IgD-negative memory B cell (primary cell): ENCODE data around the gene CTNNA2. TPM values are rescaled to one million over a fixed set of nuclear protein-coding genes. Genes with fewer than 3 reads are reported as not detected.

Experiments
- H3K27ac Mint-ChIP-seq, 3 donors: one replicate each; pipeline ENCODE4 v1.8.0; 2020 to 2022; ENCODE audit warnings: mild to moderate bottlenecking in 3 of 3, mixed read lengths in 3 of 3, moderate library complexity in 1 of 3
- H3K27me3 Mint-ChIP-seq: one replicate; pipeline ENCODE4 v1.8.0; 2021; ENCODE audit warnings: mixed read lengths
- H3K36me3 Mint-ChIP-seq: one replicate; pipeline ENCODE4 v1.8.0; 2020; ENCODE audit warnings: mild to moderate bottlenecking, mixed read lengths
- H3K4me1 Mint-ChIP-seq, 3 donors: one replicate each; pipeline ENCODE4 v1.8.0; 2020 to 2022; ENCODE audit warnings: mixed read lengths in 3 of 3, mild to moderate bottlenecking in 1 of 3
- H3K4me3 Mint-ChIP-seq, 4 donors: one replicate each; pipeline ENCODE4 v1.8.0; 2020 to 2022; ENCODE audit warnings: mild to moderate bottlenecking in 4 of 4, mixed read lengths in 4 of 4, moderate library complexity in 3 of 4
- H3K9me3 Mint-ChIP-seq, 3 donors: one replicate each; pipeline ENCODE4 v1.8.0; 2020 to 2021; ENCODE audit warnings: mixed read lengths in 3 of 3, mild to moderate bottlenecking in 1 of 3
- polyA plus RNA-seq: library from polyadenylated mRNA; unstranded; fragments of 300-500 nt; fragmentation: Illumina TruSeq; gene quantifications from one replicate; pipeline ENCODE4 v1.2.3, GENCODE V29; 2021

The CTNNA2 gene
- polyA plus RNA-seq, 1 donor from 2014 or later: not detected

DNA sequence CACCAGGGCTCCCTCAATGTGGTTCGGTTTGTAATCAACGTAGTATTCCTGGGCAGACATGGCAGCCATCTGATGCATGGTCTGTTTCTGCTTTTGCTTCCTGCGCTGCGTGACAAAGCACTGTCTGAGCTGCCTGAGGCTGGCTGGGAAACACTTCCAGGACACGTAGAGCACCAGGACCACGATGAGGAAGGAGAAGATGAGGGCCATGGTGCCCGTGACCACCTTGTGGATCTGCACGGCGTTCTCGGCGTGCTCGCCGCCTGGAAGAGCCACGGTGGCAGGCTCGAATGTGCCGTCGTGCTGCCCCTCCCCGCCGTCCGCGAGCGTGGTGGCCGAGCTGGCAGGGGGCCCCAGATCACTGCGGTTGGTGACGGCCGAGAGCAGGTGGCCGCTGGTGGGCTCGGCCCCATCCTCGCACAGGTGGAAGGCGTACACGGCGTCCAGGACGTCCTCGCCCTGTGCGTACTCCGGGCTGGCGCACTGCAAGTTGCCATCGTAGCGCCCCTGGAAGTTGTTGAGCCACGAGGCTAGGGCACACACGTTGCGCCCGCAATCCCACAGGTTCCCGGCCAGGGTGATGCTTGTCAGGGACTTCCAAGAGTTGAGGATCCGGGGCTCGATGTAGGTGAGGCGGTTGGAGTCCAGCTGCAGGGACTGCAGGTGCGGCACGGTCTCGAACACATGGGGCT lies 789.6 kb downstream of the CTNNA2 start:
- Mint-ChIP-seq H3K4me3 (peak overlapping the region in 1 of 4 donors; percentile 39), H3K36me3 (no peaks in the 10 kb centered on the region), H3K9me3 (peaks cover 1 to 3% (median 2%) of the 10 kb centered on the region in 3 donors), H3K4me1 (no peaks in the 10 kb centered on the region), H3K27ac (no peak overlapping the region), H3K27me3 (peaks cover 23% of the 10 kb centered on the region)

DNA sequence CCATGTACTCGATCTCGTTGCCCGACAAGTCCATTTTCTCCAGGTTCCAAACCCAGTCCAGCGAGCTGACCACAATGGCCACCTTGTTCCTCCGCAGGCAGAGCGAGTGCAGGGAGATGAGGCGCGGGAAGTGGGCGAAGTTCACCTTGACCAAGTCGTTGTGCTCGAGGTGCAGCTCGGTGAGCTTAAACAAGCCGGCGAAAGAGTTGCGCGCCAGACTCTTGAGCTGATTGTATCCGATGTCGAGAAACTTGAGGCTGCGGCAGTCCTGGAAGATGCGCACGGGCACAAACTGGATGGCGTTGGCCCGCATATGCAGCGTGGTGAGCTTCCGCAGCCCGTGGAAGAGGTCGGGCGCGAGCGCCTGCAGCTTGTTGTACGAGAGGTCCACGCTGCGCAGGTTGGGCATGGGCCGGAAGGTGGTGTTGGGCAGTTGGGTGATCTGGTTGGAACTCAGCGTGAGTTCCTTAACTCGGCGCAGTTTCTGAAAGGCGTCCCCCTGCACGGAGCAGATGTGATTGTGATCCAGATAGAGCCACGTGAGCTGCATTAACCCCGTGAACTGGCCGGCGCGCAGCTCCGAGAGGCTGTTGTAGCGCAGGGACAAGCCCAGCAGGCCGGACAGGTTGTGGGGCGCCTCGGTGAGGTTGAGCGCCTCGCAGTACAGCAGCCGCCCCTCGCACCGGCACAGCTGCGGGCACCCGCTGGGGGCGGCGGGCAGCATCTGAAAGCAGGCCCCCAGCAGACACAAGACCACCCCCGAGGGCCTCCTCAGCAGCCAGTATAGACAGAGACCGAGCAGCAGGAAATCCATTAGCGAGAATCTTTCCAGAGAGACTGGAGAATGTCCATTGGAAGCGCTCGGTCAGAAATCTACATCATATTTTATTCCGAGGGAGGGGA lies 790.4 kb downstream of the CTNNA2 start:
- H3K9me3 Mint-ChIP-seq: peaks cover 1 to 6% (median 2%) of the 10 kb centered on the region in 3 donors
- H3K36me3 Mint-ChIP-seq: no peaks in the 10 kb centered on the region
- no peaks in the 10 kb centered on the region for H3K4me1 Mint-ChIP-seq
- peaks cover 23% of the 10 kb centered on the region for H3K27me3 Mint-ChIP-seq
- no peak overlapping the region for H3K4me3 Mint-ChIP-seq
- peak overlapping the region in 1 of 3 donors; percentile 35 for H3K27ac Mint-ChIP-seq

DNA sequence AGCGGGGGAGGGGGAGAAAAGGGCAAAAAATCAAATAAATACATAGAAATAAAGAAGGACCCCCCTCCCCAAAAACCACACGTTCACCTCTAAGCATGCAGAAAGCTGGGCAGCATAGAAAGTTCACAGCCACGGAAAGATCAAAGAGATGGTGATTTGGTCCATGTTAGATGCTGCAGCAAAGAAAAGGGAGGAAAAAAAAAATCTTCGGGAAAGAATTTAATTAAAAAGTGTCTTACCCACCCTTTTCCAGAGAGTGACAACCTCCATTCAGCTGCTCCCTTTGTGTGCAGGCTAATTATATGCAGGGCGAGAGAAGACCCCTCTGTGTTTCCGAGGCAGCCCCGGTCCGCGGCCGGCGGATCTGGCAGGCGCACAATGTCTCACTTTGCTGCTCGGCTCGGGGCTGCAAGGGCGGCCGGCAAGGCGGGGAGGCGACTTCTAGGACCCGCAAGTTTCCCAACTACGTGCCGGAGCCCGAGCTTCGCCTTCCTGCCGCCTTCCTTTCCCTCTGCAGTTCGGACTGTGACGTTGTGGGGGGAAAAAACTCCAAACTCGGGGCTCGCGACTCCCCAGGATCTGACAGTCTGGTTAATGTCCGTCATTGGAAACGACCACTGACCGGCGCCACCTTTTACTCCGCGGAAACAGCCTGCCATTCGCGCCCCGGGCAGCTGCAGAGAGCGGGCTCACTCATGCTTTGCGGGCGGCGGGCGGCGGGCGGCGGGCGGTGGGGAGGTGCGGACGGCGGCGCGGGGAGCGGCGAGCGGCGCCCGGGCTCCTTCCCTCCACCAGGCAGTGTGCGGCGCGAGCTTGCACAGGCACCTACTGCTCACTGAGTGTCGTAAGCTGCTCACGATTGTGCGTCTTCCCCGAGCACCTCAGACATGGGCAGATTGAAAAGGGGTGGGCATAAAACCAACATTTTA lies 791.3 kb downstream of the CTNNA2 start, which contains the start of gene LRRTM1:
TSS of gene LRRTM1 (minus strand) at position 844 of the 929 bp plus-strand sequence. CDS start 933 bp downstream, outside the sequence.
- H3K9me3 Mint-ChIP-seq: peaks cover 1 to 6% (median 2%) of the 10 kb centered on the region in 3 donors
- H3K27me3 Mint-ChIP-seq: peaks cover 23% of the 10 kb centered on the region
- no peaks in the 10 kb centered on the region for H3K36me3 Mint-ChIP-seq
- H3K4me1 Mint-ChIP-seq: no peaks in the 10 kb centered on the region
- H3K4me3 Mint-ChIP-seq: no peak within 1 kb of the TSS
- no peak within 1 kb of the TSS for H3K27ac Mint-ChIP-seq

DNA sequence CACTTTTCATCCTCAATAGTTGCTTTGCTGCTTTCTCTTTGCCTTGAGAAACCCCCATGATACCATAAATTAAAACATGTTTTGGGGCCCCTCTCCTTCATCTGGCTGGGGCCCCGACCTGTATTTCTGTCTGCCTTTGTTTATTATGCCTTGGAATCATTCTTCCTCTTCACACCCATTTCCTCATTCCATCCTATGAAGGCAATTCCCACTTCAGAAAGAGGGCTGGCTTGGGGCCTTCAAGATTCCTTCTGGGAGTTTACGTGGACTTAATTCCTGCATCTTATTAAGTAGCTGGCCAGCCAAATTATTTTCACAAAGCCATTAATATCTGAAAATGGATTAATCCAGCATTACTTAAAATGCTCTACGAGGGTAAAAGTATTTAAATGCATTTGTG lies 798.5 kb downstream of the CTNNA2 start:
- H3K9me3 Mint-ChIP-seq: peaks cover 0 to 13% (median 5%) of the 10 kb centered on the region in 3 donors
- no peaks in the 10 kb centered on the region for H3K36me3 Mint-ChIP-seq
- H3K4me1 Mint-ChIP-seq: no peaks in the 10 kb centered on the region
- no peak overlapping the region for H3K4me3 Mint-ChIP-seq
- peaks cover 1% of the 10 kb centered on the region for H3K27me3 Mint-ChIP-seq
- H3K27ac Mint-ChIP-seq: no peak overlapping the region

DNA sequence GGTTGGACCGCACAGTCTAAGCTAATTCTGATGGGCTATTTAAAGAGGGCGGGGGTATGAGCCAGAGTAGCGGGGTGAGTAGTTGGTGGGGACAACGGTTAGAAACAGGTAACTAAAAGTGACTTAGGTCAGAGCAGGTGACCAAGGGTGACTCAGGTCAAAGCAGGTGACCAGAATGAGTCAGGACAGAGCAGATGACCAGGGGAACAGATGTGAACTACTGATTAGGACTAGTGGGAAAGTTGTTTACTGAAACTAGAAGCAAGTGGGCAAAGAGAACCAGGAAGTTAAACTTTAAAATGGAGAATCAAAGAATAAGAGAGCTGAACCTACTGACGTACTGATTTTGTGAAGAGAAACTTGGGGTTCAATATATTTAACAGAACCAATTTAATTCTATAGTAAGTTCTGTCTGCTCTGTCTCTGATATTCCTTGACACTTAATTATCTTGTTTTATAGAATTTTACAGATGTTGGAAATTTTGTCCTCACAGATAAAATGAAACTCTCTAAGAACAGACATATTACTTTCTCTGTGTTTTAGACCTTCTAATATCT lies 799.5 kb downstream of the CTNNA2 start:
- Mint-ChIP-seq H3K9me3 (peaks cover 0 to 11% (median 5%) of the 10 kb centered on the region in 3 donors), H3K27me3 (no peaks in the 10 kb centered on the region), H3K36me3 (no peaks in the 10 kb centered on the region), H3K4me1 (no peaks in the 10 kb centered on the region), H3K4me3 (no peak overlapping the region), H3K27ac (no peak overlapping the region)

DNA sequence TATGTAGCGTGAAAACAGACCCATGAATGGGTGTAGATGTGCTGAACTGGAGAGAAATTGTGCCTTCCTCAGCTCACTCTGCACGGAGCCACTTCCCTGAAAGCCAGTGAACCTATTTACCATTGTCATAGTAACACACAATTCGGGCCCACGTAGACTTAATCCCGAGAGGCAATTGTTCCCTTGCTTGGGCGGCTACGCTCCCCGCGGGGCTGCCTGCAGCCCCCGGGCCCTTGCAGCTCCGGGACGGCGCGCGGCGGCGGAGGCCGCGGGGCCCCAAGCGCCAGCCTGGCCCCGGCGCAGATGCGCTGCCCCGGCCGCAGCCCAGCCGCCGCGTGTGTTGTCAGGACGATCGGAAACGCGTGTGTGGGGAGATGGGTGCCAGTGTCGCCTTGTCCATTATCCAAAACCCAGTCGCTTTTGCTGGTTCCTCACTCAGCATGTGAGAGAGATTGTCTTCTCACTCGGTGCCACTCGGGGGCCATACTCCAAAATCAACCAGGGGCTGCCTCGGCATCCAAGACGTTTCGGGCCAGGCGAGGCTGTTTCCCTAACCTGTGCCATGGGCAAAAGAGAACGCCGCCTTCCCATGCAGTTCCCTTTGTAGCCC lies 809.6 kb downstream of the CTNNA2 start:
- Mint-ChIP-seq H3K4me1 (no peaks in the 10 kb centered on the region), H3K27ac (no peak overlapping the region), H3K4me3 (no peak overlapping the region), H3K9me3 (peaks cover 0 to 1% (median 0%) of the 10 kb centered on the region in 3 donors), H3K36me3 (no peaks in the 10 kb centered on the region), H3K27me3 (no peaks in the 10 kb centered on the region)

DNA sequence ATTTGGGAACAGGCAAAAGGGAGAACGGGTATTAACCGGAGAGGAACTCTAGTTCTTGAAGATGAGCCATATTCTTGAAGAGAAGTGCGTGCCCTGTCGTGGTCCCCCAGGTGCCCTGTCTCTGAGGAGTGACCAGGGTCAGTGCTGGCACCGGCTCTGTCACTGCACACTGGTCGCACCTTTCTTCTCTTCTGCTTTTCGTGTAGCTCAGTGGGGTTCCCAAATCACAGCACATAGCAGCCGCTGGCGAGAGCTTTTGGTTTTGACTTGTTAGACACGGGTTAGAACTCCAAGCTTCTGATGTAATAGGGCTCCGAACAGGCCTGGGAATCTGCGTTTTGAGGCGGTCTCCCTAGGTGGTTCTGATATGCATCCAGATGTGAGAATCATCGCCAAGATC lies 810.1 kb downstream of the CTNNA2 start:
- Mint-ChIP-seq H3K27me3 (no peaks in the 10 kb centered on the region), H3K4me3 (no peak overlapping the region), H3K27ac (no peak overlapping the region), H3K9me3 (peaks cover 0 to 1% (median 0%) of the 10 kb centered on the region in 3 donors), H3K36me3 (no peaks in the 10 kb centered on the region), H3K4me1 (no peaks in the 10 kb centered on the region)

DNA sequence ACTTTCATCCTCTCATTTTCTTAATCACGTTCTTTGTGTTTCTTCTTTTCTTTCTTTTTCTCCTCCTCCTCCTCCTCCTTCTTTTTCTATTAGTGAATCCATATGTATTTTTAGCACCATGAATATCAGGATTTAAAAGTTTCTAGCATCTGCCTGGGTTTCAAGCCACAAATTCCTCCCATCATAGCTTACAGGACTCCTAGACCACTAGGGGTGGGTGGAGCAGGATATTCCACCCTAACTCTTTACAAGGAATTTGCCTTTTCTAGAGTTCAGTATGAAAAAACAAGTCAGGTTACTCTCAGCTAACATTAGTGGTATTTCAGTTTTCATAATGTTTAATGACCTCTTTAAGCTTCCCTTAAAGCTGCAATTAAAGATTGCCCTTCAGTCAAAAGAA lies 810.8 kb downstream of the CTNNA2 start:
- Mint-ChIP-seq H3K36me3 (no peaks in the 10 kb centered on the region), H3K27ac (no peak overlapping the region), H3K27me3 (no peaks in the 10 kb centered on the region), H3K9me3 (peaks cover 0 to 1% (median 0%) of the 10 kb centered on the region in 3 donors), H3K4me1 (no peaks in the 10 kb centered on the region), H3K4me3 (no peak overlapping the region)

DNA sequence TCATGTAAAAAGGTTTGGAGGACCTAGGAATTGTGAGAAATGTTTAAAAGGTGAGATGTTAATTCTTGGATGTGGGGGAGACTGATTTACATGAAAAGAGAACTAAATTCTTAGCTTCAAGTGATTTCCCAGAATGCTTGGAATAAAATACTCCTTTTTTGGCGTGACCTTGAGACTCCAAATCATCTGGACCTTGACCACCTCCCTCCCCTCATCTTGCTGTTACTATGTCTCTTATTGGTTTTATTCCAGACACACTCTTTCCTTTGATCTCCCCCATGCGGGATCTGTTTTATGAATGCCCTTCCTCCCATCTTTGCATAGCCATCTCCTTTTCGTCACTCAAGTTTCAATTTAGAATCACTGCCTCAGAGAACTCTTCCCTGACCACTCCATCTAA lies 811.7 kb downstream of the CTNNA2 start:
- no peaks in the 10 kb centered on the region for H3K27me3 Mint-ChIP-seq
- no peak overlapping the region for H3K27ac Mint-ChIP-seq

DNA sequence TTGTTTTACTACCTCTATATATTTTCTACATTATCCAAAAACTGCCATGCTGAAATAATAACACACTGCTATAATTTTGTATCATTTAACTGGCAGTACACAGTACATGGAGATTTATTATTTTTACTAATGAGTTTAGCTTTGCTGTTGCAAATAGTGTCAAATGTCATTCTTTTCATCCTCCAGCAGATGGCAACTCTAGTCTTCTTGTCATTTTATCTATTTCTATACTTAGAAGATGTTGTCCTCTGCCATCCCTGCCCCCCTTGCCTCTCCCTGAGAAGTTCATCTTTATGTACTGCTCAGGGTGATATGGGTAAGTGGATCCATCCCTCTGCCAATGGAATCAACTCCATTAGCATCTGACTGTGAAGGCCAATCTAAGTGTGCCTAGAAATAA lies 813.4 kb downstream of the CTNNA2 start:
- peaks cover 2% of the 10 kb centered on the region for H3K36me3 Mint-ChIP-seq
- no peak overlapping the region for H3K27ac Mint-ChIP-seq
- H3K4me3 Mint-ChIP-seq: no peak overlapping the region
- no peaks in the 10 kb centered on the region for H3K27me3 Mint-ChIP-seq
- peaks cover 0 to 3% (median 0%) of the 10 kb centered on the region in 3 donors for H3K9me3 Mint-ChIP-seq
- no peaks in the 10 kb centered on the region for H3K4me1 Mint-ChIP-seq

More for the DNA sequence above, 811.7 kb downstream of the CTNNA2 start:
- H3K9me3 Mint-ChIP-seq: peaks cover 0 to 3% (median 0%) of the 10 kb centered on the region in 3 donors
- no peaks in the 10 kb centered on the region for H3K36me3 Mint-ChIP-seq
- H3K4me1 Mint-ChIP-seq: no peaks in the 10 kb centered on the region
- H3K4me3 Mint-ChIP-seq: no peak overlapping the region

DNA sequence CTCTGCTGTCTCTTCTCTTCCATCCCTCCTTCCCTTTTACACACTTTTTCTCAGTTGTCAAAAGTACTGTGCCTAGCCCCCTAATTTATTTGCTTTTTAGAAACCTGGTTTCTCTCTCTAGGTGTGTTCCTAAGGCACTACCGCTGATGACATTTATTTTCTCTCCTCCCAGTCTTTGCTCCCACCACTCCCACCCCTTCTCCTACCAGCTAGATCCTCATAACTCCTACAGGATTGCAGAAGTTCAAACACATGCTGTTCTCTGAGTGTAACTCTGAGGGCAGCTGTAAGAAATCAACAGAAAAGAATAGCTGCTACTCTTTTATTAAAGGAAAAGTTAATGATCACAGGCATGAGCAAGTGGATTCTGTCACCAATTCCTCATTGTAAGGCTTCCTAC lies 814.0 kb downstream of the CTNNA2 start:
- Mint-ChIP-seq H3K36me3 (peaks cover 2% of the 10 kb centered on the region), H3K9me3 (peaks cover 0 to 3% (median 0%) of the 10 kb centered on the region in 3 donors), H3K4me3 (no peak overlapping the region), H3K27me3 (no peaks in the 10 kb centered on the region), H3K4me1 (no peaks in the 10 kb centered on the region), H3K27ac (no peak overlapping the region)

DNA sequence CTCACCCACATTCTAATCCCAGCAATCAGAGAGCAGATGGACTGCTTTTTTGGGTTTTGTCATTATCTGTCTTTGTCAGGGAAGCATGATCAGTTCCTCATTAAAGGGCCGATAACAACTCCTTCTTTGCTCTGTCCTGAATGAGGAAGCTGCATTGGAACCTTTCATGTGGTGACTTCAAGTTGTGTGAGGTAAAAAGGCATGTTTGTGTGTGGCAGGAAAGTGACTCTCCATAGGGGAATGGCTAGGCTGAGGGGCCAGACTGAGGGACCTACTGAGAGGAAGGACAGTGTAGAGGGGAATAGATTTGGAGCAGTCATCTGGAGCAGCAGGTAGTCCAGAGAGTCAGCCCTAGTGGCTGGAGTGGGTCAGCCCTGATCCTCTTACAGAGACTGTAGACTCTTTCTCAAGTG lies 815.3 kb downstream of the CTNNA2 start:
- H3K9me3 Mint-ChIP-seq: peaks cover 0 to 3% (median 2%) of the 10 kb centered on the region in 3 donors
- H3K27ac Mint-ChIP-seq: no peak overlapping the region
- H3K4me3 Mint-ChIP-seq: no peak overlapping the region
- no peaks in the 10 kb centered on the region for H3K27me3 Mint-ChIP-seq
- no peaks in the 10 kb centered on the region for H3K4me1 Mint-ChIP-seq
- H3K36me3 Mint-ChIP-seq: peaks cover 2% of the 10 kb centered on the region

DNA sequence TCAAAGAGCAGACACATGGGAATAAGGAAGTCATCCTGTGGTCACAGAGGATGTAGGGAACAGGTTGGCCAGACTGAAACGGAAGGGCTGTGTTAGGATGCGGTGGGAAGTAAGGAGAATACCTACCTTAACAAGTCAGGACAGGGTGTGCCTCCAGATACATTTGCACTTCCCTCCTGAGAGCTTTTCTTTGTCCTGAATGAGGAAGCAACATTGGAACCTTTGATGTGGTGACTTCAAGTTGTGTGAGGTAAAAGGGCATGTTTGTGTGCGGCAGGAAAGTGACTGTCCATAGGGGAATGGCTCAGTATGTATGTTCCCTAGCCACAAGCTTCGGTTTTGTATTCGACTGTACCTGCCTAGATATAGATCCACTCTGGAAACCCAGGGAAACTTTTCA lies 816.6 kb downstream of the CTNNA2 start:
- peaks cover 2% of the 10 kb centered on the region for H3K36me3 Mint-ChIP-seq
- H3K27me3 Mint-ChIP-seq: no peaks in the 10 kb centered on the region
- H3K4me3 Mint-ChIP-seq: no peak overlapping the region
- no peak overlapping the region for H3K27ac Mint-ChIP-seq
- no peaks in the 10 kb centered on the region for H3K4me1 Mint-ChIP-seq
- peaks cover 0 to 8% (median 3%) of the 10 kb centered on the region in 3 donors for H3K9me3 Mint-ChIP-seq
